ENCODE measurements around the gene ELMOD1. TPM values are rescaled to one million over a fixed set of nuclear protein-coding genes. Genes with fewer than 3 reads are reported as not detected.

Gene ELMOD1
- total and polyA plus RNA-seq, 2 donors (not counting 1 experiment from before 2014, with no cell fraction given), result not detected

GRCh38 chr11:107660066-107660465 is 69.1 kb downstream of the ELMOD1 start:
- H3K4me2 ChIP-seq (replicated peaks; ENCODE audit: low read depth, low read length, poor library complexity, severe bottlenecking), result no peak overlapping the region
- no peaks in the 10 kb centered on the region for H3K9me3 ChIP-seq (ENCODE audit: control extremely low read depth in 1 of 3, control insufficient read depth in 2 of 3, insufficient read depth in 1 of 3, low read length in 2 of 3)
- Mint-ChIP-seq H3K27ac (no peak overlapping the region), H3K27me3 (peaks cover 15% of the 10 kb centered on the region), H3K4me1 (peaks cover 4% of the 10 kb centered on the region), H3K9me3 (ENCODE audit: insufficient read depth) (no peaks in the 10 kb centered on the region), H3K4me3 (no peak overlapping the region)
- no peak overlapping the region for H3K9ac ChIP-seq (ENCODE audit: low read length)
- WGBS (ENCODE audit: insufficient coverage), result 67% methylated on average over 1 of the region's 3 CpGs
- H3K36me3 ChIP-seq (replicated peaks in 1 of 2; ENCODE audit: control extremely low read depth in 1 of 2, control insufficient read depth in 1 of 2, extremely low read depth in 1 of 2, insufficient read depth in 2 of 2, low read length in 1 of 2), result no peaks in the 10 kb centered on the region
- ChIA-PET CTCF (no interaction called here), POLR2A (no interaction called here)
- no peaks in the 10 kb centered on the region for H3K79me2 ChIP-seq (ENCODE audit: control insufficient read depth, insufficient read depth, low read length)
- H3K4me1 ChIP-seq (ENCODE audit: control insufficient read depth in 2 of 2, insufficient read depth in 2 of 2, low read length in 2 of 2), result no peaks in the 10 kb centered on the region
- no peak for DNase-seq
- H3K27ac ChIP-seq (ENCODE audit: low read length in 2 of 2), result no peak overlapping the region
- no peak overlapping the region for H2AFZ ChIP-seq (ENCODE audit: insufficient read depth, low read depth, low read length, poor library complexity, severe bottlenecking)
- H3K27me3 ChIP-seq (replicated peaks in 1 of 4; ENCODE audit: control extremely low read depth in 1 of 4, control insufficient read depth in 3 of 4, insufficient read depth in 4 of 4, low read length in 3 of 4), result no peaks in the 10 kb centered on the region
- no peak for ATAC-seq (ENCODE audit: low read depth)
- intact Hi-C loops (cut with micrococcal nuclease), result no loop called here
- H4K20me1 ChIP-seq (ENCODE audit: control insufficient read depth, insufficient read depth, low read length, poor library complexity, severe bottlenecking), result no peaks in the 10 kb centered on the region
- H3K4me3 ChIP-seq (ENCODE audit: control extremely low read depth in 1 of 5, extremely low read depth in 1 of 5, insufficient read depth in 1 of 5, low read depth in 2 of 5, low read length in 4 of 5), result no peak overlapping the region
- TF ChIP-seq CTCF (IDR thresholded peaks at IDR 0.05), result no peak
- TF ChIP-seq EZH2 (IDR thresholded peaks at IDR 0.05; ENCODE audit: borderline replicate concordance, insufficient read depth, low read depth, low read length, poor library complexity, severe bottlenecking), result no peak

- Mint-ChIP-seq H3K27ac (no peak overlapping the region), H3K9me3 (ENCODE audit: insufficient read depth) (no peaks in the 10 kb centered on the region), H3K4me1 (no peaks in the 10 kb centered on the region), H3K4me3 (no peak overlapping the region), H3K27me3 (peaks cover 17% of the 10 kb centered on the region)
- TF ChIP-seq EZH2 (IDR thresholded peaks at IDR 0.05; ENCODE audit: borderline replicate concordance, insufficient read depth, low read depth, low read length, poor library complexity, severe bottlenecking) (no peak), CTCF (IDR thresholded peaks at IDR 0.05) (no peak)
- Histone ChIP-seq H2AFZ (ENCODE audit: insufficient read depth, low read depth, low read length, poor library complexity, severe bottlenecking) (no peak overlapping the region), H3K4me1 (ENCODE audit: control insufficient read depth in 2 of 2, insufficient read depth in 2 of 2, low read length in 2 of 2) (no peaks in the 10 kb centered on the region), H3K9me3 (ENCODE audit: control extremely low read depth in 1 of 3, control insufficient read depth in 2 of 3, insufficient read depth in 1 of 3, low read length in 2 of 3) (no peaks in the 10 kb centered on the region), H3K79me2 (ENCODE audit: control insufficient read depth, insufficient read depth, low read length) (no peaks in the 10 kb centered on the region), H3K4me2 (replicated peaks; ENCODE audit: low read depth, low read length, poor library complexity, severe bottlenecking) (no peak overlapping the region), H3K9ac (ENCODE audit: low read length) (no peak overlapping the region), H4K20me1 (ENCODE audit: control insufficient read depth, insufficient read depth, low read length, poor library complexity, severe bottlenecking) (no peaks in the 10 kb centered on the region), H3K36me3 (replicated peaks in 1 of 2; ENCODE audit: control extremely low read depth in 1 of 2, control insufficient read depth in 1 of 2, extremely low read depth in 1 of 2, insufficient read depth in 2 of 2, low read length in 1 of 2) (no peaks in the 10 kb centered on the region), H3K4me3 (ENCODE audit: control extremely low read depth in 1 of 5, extremely low read depth in 1 of 5, insufficient read depth in 1 of 5, low read depth in 2 of 5, low read length in 4 of 5) (no peak overlapping the region), H3K27ac (ENCODE audit: low read length in 2 of 2) (no peak overlapping the region), H3K27me3 (replicated peaks in 1 of 4; ENCODE audit: control extremely low read depth in 1 of 4, control insufficient read depth in 3 of 4, insufficient read depth in 4 of 4, low read length in 3 of 4) (peaks cover 0 to under 1% (median 0%) of the 10 kb centered on the region in 4 experiments)
- POLR2A ChIA-PET, result no interaction called here
- no CpG with 5 or more reads among the region's 1 CpG for WGBS (ENCODE audit: insufficient coverage)
- intact Hi-C loops (cut with micrococcal nuclease), result no loop called here
- ATAC-seq (ENCODE audit: low read depth), result no peak
- no peak for DNase-seq
- CTCF ChIA-PET, result no interaction called here
Measured at GRCh38 chr11:107661656-107662055, 70.7 kb downstream of the ELMOD1 start.
